ENCODE results near the gene FCN2. TPM values are rescaled to one million over a fixed set of nuclear protein-coding genes. Genes with fewer than 3 reads are reported as not detected.

FCN2 gene
- total RNA-seq, 1 experiment from 2014 or later = not detected

- ChIA-PET RAD21 (ENCODE audit: low non-redundant PET in 1 of 2, low total read pairs in 2 of 2, uncharacterized antibody in 2 of 2, unreplicated experiment in 2 of 2) (no interaction called here), POLR2A (no interaction called here), CTCF (no interaction called here)
- TF ChIP-seq ZNF274 (IDR thresholded peaks at IDR 0.05; ENCODE audit: low read depth, low read length) = no peak
- TF ChIP-seq POLR2AphosphoS5 (IDR thresholded peaks at IDR 0.05; ENCODE audit: low read depth, low read length) = no peak
- Histone ChIP-seq H3K27ac (ENCODE audit: low read depth, low read length) (no peak overlapping the region), H3K36me3 (ENCODE audit: control insufficient read depth in 1 of 2, insufficient read depth in 2 of 2, low read length in 2 of 2) (no peaks in the 10 kb centered on the region), H2AFZ (ENCODE audit: low read depth, low read length, poor library complexity, severe bottlenecking) (no peak overlapping the region), H3K9me3 (ENCODE audit: control insufficient read depth in 1 of 2, insufficient read depth in 1 of 2, low read depth in 1 of 2, low read length in 2 of 2) (no peaks in the 10 kb centered on the region), H3K9ac (ENCODE audit: low read length) (no peak overlapping the region), H4K20me1 (ENCODE audit: insufficient read depth) (no peaks in the 10 kb centered on the region), H3K79me2 (ENCODE audit: insufficient read depth, low read length) (no peaks in the 10 kb centered on the region), H3K4me1 (ENCODE audit: control insufficient read depth in 1 of 2, insufficient read depth in 2 of 2, low read length in 2 of 2) (peaks cover 9 to 12% of the 10 kb centered on the region in 2 experiments), H3K4me3 (replicated peaks in 1 of 2; ENCODE audit: low read depth in 1 of 2, low read length in 2 of 2) (no peak overlapping the region), H3K4me2 (ENCODE audit: low read length) (no peak overlapping the region), H3K9me2 (ENCODE audit: insufficient read depth) (no peaks in the 10 kb centered on the region), H3K27me3 (ENCODE audit: insufficient read depth, low read length) (no peaks in the 10 kb centered on the region)
- ATAC-seq (no peak), DNase-seq (ENCODE audit: low read depth, low spot score) (no peak)
- intact Hi-C loops (cut with micrococcal nuclease) = no loop called here
- BruUV-seq (replicated peaks) = no TSS peak
Observed at GRCh38 chr9:134891053-134891452, 10.4 kb downstream of the FCN2 start.

DNA sequence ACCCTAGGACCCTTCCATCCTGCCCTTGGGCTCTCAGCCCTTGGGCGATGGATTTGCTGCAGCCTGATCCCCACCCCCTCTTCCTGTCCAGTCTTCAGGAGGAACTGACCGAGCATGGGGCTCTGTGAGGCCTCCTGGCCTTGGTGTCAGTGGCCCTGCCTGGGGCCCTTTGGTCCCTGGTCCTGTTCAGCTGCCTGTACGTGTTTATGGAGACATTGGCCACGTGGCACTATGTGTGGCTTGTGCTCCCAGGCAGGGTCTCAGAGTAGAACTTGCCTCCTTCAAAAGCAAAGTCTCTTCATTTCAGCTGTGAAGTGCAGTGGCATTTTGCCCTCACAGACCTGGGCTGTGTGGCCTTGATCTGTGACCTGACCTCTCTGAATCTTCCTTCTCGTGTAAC is 11.1 kb downstream of the FCN2 start:
- ATAC-seq = no peak
- no peaks in the 10 kb centered on the region for H4K20me1 ChIP-seq (ENCODE audit: insufficient read depth)
- no peaks in the 10 kb centered on the region for H3K27me3 ChIP-seq (ENCODE audit: insufficient read depth, low read length)
- H3K4me3 ChIP-seq (replicated peaks in 1 of 2; ENCODE audit: low read depth in 1 of 2, low read length in 2 of 2) = no peak overlapping the region
- no peak overlapping the region for H3K27ac ChIP-seq (ENCODE audit: low read depth, low read length)
- H3K4me1 ChIP-seq (ENCODE audit: control insufficient read depth in 1 of 2, insufficient read depth in 2 of 2, low read length in 2 of 2) = peaks cover 16 to 19% of the 10 kb centered on the region in 2 experiments
- no peak overlapping the region for H2AFZ ChIP-seq (ENCODE audit: low read depth, low read length, poor library complexity, severe bottlenecking)
- H3K9me2 ChIP-seq (ENCODE audit: insufficient read depth) = no peaks in the 10 kb centered on the region
- TF ChIP-seq RAD21 (IDR thresholded peaks at IDR 0.05; ENCODE audit: low read depth) (no peak), POLR2A (IDR thresholded peaks at IDR 0.05; ENCODE audit: borderline replicate concordance, extremely low read depth, insufficient read depth, insufficient read length) (no peak), YY1 (IDR thresholded peaks at IDR 0.05; ENCODE audit: extremely low read depth, insufficient replicate concordance, low read depth, low read length) (no peak), SP1 (IDR thresholded peaks at IDR 0.05; ENCODE audit: low read depth) (no peak), SIN3A (IDR thresholded peaks at IDR 0.05; ENCODE audit: low read depth) (no peak), ELF1 (IDR thresholded peaks at IDR 0.05; ENCODE audit: borderline replicate concordance, low read depth) (no peak), ZFX (IDR thresholded peaks at IDR 0.05) (no peak), CBX3 (IDR thresholded peaks at IDR 0.05; ENCODE audit: low read depth) (no peak), EZH2 (IDR thresholded peaks at IDR 0.05) (no peak)
- TF ChIP-seq, protein P1, sequence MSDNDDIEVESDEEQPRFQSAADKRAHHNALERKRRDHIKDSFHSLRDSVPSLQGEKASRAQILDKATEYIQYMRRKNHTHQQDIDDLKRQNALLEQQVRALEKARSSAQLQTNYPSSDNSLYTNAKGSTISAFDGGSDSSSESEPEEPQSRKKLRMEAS (IDR thresholded peaks at IDR 0.05) = no peak
- CTCF ChIA-PET = no interaction called here
- intact Hi-C loops (cut with micrococcal nuclease) = no loop called here
- no peak overlapping the region for H3K9ac ChIP-seq (ENCODE audit: low read length)
- H3K4me2 ChIP-seq (ENCODE audit: low read length) = no peak overlapping the region
- DNase-seq (ENCODE audit: low read depth, low spot score) = no peak
- no peaks in the 10 kb centered on the region for H3K36me3 ChIP-seq (ENCODE audit: control insufficient read depth in 1 of 2, insufficient read depth in 2 of 2, low read length in 2 of 2)
- H3K79me2 ChIP-seq (ENCODE audit: insufficient read depth, low read length) = no peaks in the 10 kb centered on the region
- BruUV-seq (replicated peaks) = no TSS peak
- POLR2A ChIA-PET = no interaction called here
- RAD21 ChIA-PET (ENCODE audit: low non-redundant PET in 1 of 2, low total read pairs in 2 of 2, uncharacterized antibody in 2 of 2, unreplicated experiment in 2 of 2) = no interaction called here
- H3K9me3 ChIP-seq (ENCODE audit: control insufficient read depth in 1 of 2, insufficient read depth in 1 of 2, low read depth in 1 of 2, low read length in 2 of 2) = no peaks in the 10 kb centered on the region
